GM12878 (cell line): ENCODE data around the gene CCDC12. TPM values are rescaled to one million over a fixed set of nuclear protein-coding genes. Genes with fewer than 3 reads are reported as not detected.
A peak's percentile ranks its signal among the peaks of the same experiment; 100 is the strongest.

Experiments used
- ATAC-seq: fragments of 200-7000 bp; cut with Tn5 transposase; 3 replicates; pipeline ENCODE4 v1.9.1; 2020; ENCODE audit warnings: mild to moderate bottlenecking, moderate library complexity
- BruUV-seq: library from RNA; stranded (reverse); fragments of 400-500 nt; replicated peaks from 2 replicates; lab custom pipeline; 2021; lab: Mats Ljungman, UMichigan
- CTCF ChIA-PET: fragments of 300-600 bp; sonication (Branson Sonifier 250); formaldehyde crosslinking; extraction: SDS; loops from one replicate; lab custom pipeline; 2021; ENCODE audit warnings: inconsistent platforms; lab: Yijun Ruan, JAX
- POLR2A ChIA-PET: fragments of 350-600 bp; formaldehyde crosslinking; extraction: SDS; loops from one replicate; lab custom pipeline; 2021; ENCODE audit warnings: inconsistent platforms; lab: Charles Lee
- RAD21 ChIA-PET: fragments of 300-600 bp; sonication (Branson Sonifier 250); formaldehyde crosslinking; loops from one replicate; lab custom pipeline; 2023; ENCODE audit warnings: antibody characterized with exemption; ENCODE audit not compliant: unreplicated experiment; lab: Charles Lee
- SMC1A ChIA-PET: fragments of 300-600 bp; sonication (Branson Sonifier 250); formaldehyde crosslinking; loops from one replicate; lab custom pipeline; 2023; ENCODE audit not compliant: unreplicated experiment, uncharacterized antibody; lab: Charles Lee
- DNase-seq: peaks from one replicate; pipeline ENCODE4 v3.0.0-alpha.2; 2011; ENCODE audit warnings: low read depth, low spot score
- FAIRE-seq: peaks from 3 replicates; lab custom pipeline; 2011; peaks lifted over from hg19 to GRCh38; lab: Jason Lieb, UNC
- H2AFZ ChIP-seq: 2 replicates; pipeline ENCODE4 v1.6.0; 2011; ENCODE audit warnings: low read depth, low read length, control low read depth; ENCODE audit not compliant: control insufficient read depth
- H3K27ac ChIP-seq: 2 replicates; pipeline ENCODE4 v1.5.1; 2011; ENCODE audit warnings: control low read depth; ENCODE audit not compliant: control insufficient read depth, insufficient read depth
- H3K27me3 ChIP-seq, 2 experiments: replicated peaks in 1 of 2; 2 replicates each; pipeline versions ENCODE4 v1.6.0 to v1.6.1; 2011; ENCODE audit warnings: low read length in 1 of 2; ENCODE audit not compliant: control insufficient read depth in 2 of 2, insufficient read depth in 2 of 2
- H3K36me3 ChIP-seq, 2 experiments: 2 replicates each; pipeline ENCODE4 v1.5.1; 2011; ENCODE audit warnings: low read length in 1 of 2; ENCODE audit not compliant: control insufficient read depth in 2 of 2, insufficient read depth in 2 of 2
- H3K4me1 ChIP-seq: 2 replicates; pipeline ENCODE4 v1.6.1; 2011; ENCODE audit warnings: mild to moderate bottlenecking, low read length, moderate library complexity, mixed read lengths; ENCODE audit not compliant: control insufficient read depth, insufficient read depth
- H3K4me2 ChIP-seq: 2 replicates; pipeline ENCODE4 v1.6.0; 2011; ENCODE audit warnings: control low read depth; ENCODE audit not compliant: control insufficient read depth, insufficient read depth
- H3K4me3 ChIP-seq: fragments of 200-600 bp; sonication (generic); 2 replicates; pipeline ENCODE4 v1.5.1; 2016
- H3K79me2 ChIP-seq: 2 replicates; pipeline ENCODE4 v1.6.0; 2011; ENCODE audit warnings: low read length; ENCODE audit not compliant: control insufficient read depth, insufficient read depth
- H3K9ac ChIP-seq: 2 replicates; pipeline ENCODE4 v1.8.0; 2011; ENCODE audit warnings: low read length, control low read depth, mixed read lengths; ENCODE audit not compliant: control insufficient read depth, insufficient read depth
- H3K9me3 ChIP-seq: replicated peaks from 3 replicates; pipeline ENCODE4 v1.5.1; 2011; ENCODE audit warnings: mild to moderate bottlenecking, low read length; ENCODE audit not compliant: control insufficient read depth, insufficient read depth
- H4K20me1 ChIP-seq: 2 replicates; pipeline ENCODE4 v1.6.0; 2011; ENCODE audit not compliant: control insufficient read depth, insufficient read depth
- CBFB ChIP-seq: IDR thresholded peaks from 2 replicates; pipeline ENCODE4 v1.6.1; 2016; ENCODE audit warnings: antibody characterized with exemption, low read depth
- IRF4 ChIP-seq: IDR thresholded peaks from 2 replicates; pipeline ENCODE4 v1.6.1; 2011; ENCODE audit warnings: low read depth, low read length
- MTA2 ChIP-seq: fragments of 450-650 bp; IDR thresholded peaks from 2 replicates; pipeline ENCODE4 v1.6.1; 2016; ENCODE audit warnings: low read depth, mild to moderate bottlenecking, moderate library complexity
- POLR2AphosphoS2 ChIP-seq: IDR thresholded peaks from 2 replicates; pipeline ENCODE4 v1.6.1; 2011; ENCODE audit warnings: low read depth, mild to moderate bottlenecking, low read length, improper control_type of control experiment, moderate library complexity
- RCOR1 ChIP-seq: conservative IDR thresholded peaks from 2 replicates; pipeline ENCODE4 v1.6.1; 2012; ENCODE audit warnings: low read depth, low read length, improper control_type of control experiment
- SIN3A ChIP-seq: IDR thresholded peaks from 2 replicates; pipeline ENCODE4 v1.6.1; 2012; ENCODE audit warnings: low read depth, low read length, improper control_type of control experiment
- SREBF1 ChIP-seq: IDR thresholded peaks from 2 replicates; pipeline ENCODE4 v1.6.1; 2012; ENCODE audit warnings: mild to moderate bottlenecking, low read length
- ZNF384 ChIP-seq: IDR thresholded peaks from 2 replicates; pipeline ENCODE4 v1.6.1; 2012; ENCODE audit warnings: low read depth, mild to moderate bottlenecking, low read length, improper control_type of control experiment, borderline replicate concordance
- WGBS: methylation state at CpG from one replicate; pipeline ENCODE4 v1.1.6; 2016; ENCODE audit warnings: low lambda C conversion rate; ENCODE audit not compliant: insufficient replicate concordance, insufficient coverage; ENCODE audit errors: missing lambda C conversion rate; 5-methylcytosine and 5-hydroxymethylcytosine counted together
- in situ Hi-C: fragments of 300-500 bp; cut with MboI; formaldehyde crosslinking; loops from 9 replicates; pipeline ENCODE4 v1.14.3; 2018; ENCODE audit warnings: mixed read lengths
- intact Hi-C: fragments of 100-400 bp; cut with micrococcal nuclease; formaldehyde crosslinking; loops from one replicate; pipeline ENCODE4 v1.14.2; 2022; ENCODE audit not compliant: unreplicated experiment
- polyA plus RNA-seq, 11 experiments: library from polyadenylated mRNA; depleted of rRNA in 4 of 11; unstranded in 6 of 11; stranded (reverse) in 5 of 11; fragments of >200 nt; fragmentation: Nextera tagmentation in 4 of 11; fragmentation: Illumina TruSeq in 1 of 11; extraction: Ambion mirVana in 4 of 11; extraction: Trizol in 1 of 11; gene quantifications; 1 replicate in 1 of 11; 2 replicates in 10 of 11; pipeline versions ENCODE4 v1.2.1 to v1.2.3, GENCODE V29; 2011 to 2016; ENCODE audit warnings: inconsistent platforms in 2 of 11, missing spikeins in 2 of 11, low read depth in 1 of 11
- total RNA-seq, 4 experiments: library from RNA; depleted of rRNA in 3 of 4; stranded (reverse); fragments of >200 nt in 3 of 4; fragmentation: Illumina TruSeq in 1 of 4; extraction: Trizol in 1 of 4; gene quantifications; 2 replicates each; pipeline versions ENCODE4 v1.2.1 to v1.2.3, GENCODE V29; 2013 to 2021
- TF ChIP-seq, protein P1 (sequence below): IDR thresholded peaks from 2 replicates; pipeline ENCODE4 v1.6.1; 2011; ENCODE audit warnings: borderline replicate concordance, low read depth, mild to moderate bottlenecking, moderate library complexity, mixed read lengths, low read length; ENCODE audit not compliant: insufficient read depth; ENCODE audit errors: extremely low read length
- TF ChIP-seq, protein P2 (sequence below): fragments of 450-650 bp; IDR thresholded peaks from 2 replicates; pipeline ENCODE4 v1.6.1; 2016; ENCODE audit warnings: mild to moderate bottlenecking
- TF ChIP-seq, protein P3 (sequence below): fragments of 450-650 bp; IDR thresholded peaks from 2 replicates; pipeline ENCODE4 v1.6.1; 2017; ENCODE audit warnings: mild to moderate bottlenecking, moderate library complexity

CCDC12 gene
- total and polyA plus RNA-seq, 10 of the 15 experiments (the other 5 are each of a cell fraction or from before 2014, with no cell fraction given): 9.2 to 91.4 (median 61.3) TPM

- no peak for TF ChIP-seq POLR2AphosphoS2
- TF ChIP-seq RCOR1: no peak
- TF ChIP-seq SIN3A: no peak
- TF ChIP-seq MTA2: no peak
- no peak for TF ChIP-seq SREBF1
- no peak for TF ChIP-seq IRF4
- TF ChIP-seq CBFB: no peak
- TF ChIP-seq ZNF384: no peak
These were observed 42.5 kb downstream of the CCDC12 start (continued) for GRCh38 chr3:46934072-46934471.

- in situ Hi-C loops: no loop called here
- no peaks in the 10 kb centered on the region for H3K27me3 ChIP-seq
- ATAC-seq (no peak), DNase-seq (no peak), FAIRE-seq (no peak)
- ChIA-PET CTCF (interaction anchor here (0.7 to 7.2 kb wide), 16 partner anchors 8 to 87 kb away, joined by 3 to 27 read pairs (median 3); no protein-coding TSS in a partner anchor), SMC1A (interaction anchor here (0.7 to 17.5 kb wide), 11 partner anchors 8 to 371 kb away, joined by 3 to 298 read pairs (median 5); partner anchors contain the start of genes CCDC12 and NBEAL2), RAD21 (interaction anchor here (0.6 to 5.3 kb wide), 16 partner anchors 9 to 64 kb away, joined by 3 to 48 read pairs (median 4); partner anchors contain the start of gene CCDC12), POLR2A (interaction anchor here (0.9 to 12.6 kb wide), 8 partner anchors 9 to 47 kb away, joined by 3 to 163 read pairs (median 4); partner anchors contain the start of gene NBEAL2)
- peaks cover 54% of the 10 kb centered on the region for H3K4me1 ChIP-seq
- H3K79me2 ChIP-seq: peaks cover 68% of the 10 kb centered on the region
- TF ChIP-seq, protein P1, sequence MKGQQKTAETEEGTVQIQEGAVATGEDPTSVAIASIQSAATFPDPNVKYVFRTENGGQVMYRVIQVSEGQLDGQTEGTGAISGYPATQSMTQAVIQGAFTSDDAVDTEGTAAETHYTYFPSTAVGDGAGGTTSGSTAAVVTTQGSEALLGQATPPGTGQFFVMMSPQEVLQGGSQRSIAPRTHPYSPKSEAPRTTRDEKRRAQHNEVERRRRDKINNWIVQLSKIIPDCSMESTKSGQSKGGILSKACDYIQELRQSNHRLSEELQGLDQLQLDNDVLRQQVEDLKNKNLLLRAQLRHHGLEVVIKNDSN: no peak
- TF ChIP-seq, protein P2, sequence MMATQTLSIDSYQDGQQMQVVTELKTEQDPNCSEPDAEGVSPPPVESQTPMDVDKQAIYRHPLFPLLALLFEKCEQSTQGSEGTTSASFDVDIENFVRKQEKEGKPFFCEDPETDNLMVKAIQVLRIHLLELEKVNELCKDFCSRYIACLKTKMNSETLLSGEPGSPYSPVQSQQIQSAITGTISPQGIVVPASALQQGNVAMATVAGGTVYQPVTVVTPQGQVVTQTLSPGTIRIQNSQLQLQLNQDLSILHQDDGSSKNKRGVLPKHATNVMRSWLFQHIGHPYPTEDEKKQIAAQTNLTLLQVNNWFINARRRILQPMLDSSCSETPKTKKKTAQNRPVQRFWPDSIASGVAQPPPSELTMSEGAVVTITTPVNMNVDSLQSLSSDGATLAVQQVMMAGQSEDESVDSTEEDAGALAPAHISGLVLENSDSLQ: no peak
- TF ChIP-seq, protein P3, sequence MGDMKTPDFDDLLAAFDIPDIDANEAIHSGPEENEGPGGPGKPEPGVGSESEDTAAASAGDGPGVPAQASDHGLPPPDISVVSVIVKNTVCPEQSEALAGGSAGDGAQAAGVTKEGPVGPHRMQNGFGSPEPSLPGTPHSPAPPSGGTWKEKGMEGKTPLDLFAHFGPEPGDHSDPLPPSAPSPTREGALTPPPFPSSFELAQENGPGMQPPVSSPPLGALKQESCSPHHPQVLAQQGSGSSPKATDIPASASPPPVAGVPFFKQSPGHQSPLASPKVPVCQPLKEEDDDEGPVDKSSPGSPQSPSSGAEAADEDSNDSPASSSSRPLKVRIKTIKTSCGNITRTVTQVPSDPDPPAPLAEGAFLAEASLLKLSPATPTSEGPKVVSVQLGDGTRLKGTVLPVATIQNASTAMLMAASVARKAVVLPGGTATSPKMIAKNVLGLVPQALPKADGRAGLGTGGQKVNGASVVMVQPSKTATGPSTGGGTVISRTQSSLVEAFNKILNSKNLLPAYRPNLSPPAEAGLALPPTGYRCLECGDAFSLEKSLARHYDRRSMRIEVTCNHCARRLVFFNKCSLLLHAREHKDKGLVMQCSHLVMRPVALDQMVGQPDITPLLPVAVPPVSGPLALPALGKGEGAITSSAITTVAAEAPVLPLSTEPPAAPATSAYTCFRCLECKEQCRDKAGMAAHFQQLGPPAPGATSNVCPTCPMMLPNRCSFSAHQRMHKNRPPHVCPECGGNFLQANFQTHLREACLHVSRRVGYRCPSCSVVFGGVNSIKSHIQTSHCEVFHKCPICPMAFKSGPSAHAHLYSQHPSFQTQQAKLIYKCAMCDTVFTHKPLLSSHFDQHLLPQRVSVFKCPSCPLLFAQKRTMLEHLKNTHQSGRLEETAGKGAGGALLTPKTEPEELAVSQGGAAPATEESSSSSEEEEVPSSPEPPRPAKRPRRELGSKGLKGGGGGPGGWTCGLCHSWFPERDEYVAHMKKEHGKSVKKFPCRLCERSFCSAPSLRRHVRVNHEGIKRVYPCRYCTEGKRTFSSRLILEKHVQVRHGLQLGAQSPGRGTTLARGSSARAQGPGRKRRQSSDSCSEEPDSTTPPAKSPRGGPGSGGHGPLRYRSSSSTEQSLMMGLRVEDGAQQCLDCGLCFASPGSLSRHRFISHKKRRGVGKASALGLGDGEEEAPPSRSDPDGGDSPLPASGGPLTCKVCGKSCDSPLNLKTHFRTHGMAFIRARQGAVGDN: 0 out of 2 replicates have a peak, but pooled peaks have one; percentile 31
- peaks cover 27 to 51% of the 10 kb centered on the region in 2 experiments for H3K36me3 ChIP-seq
- peak overlapping the region; percentile 94 for H3K27ac ChIP-seq
- WGBS: 18% methylated on average over 6 of the region's 6 CpGs
- peaks cover 14% of the 10 kb centered on the region for H3K9me3 ChIP-seq
- H3K4me3 ChIP-seq: no peak overlapping the region
- peak overlapping the region; percentile 53; the same call in 1 of the 2 replicates for H3K4me2 ChIP-seq
- intact Hi-C loops: no loop called here
- no peak overlapping the region for H2AFZ ChIP-seq
- no peaks in the 10 kb centered on the region for H4K20me1 ChIP-seq
- no peak overlapping the region for H3K9ac ChIP-seq
- no TSS peak for BruUV-seq
These were observed 43.3 kb downstream of the CCDC12 start for GRCh38 chr3:46933261-46933660.
